DOHH2 (cell line): ENCODE data around the gene SIDT1.
A peak's percentile ranks its signal among the peaks of the same experiment; 100 is the strongest.

Experiments
- H3F3A ChIP-seq: fragments of 200-600 bp; sonication (generic), shearing (Covaris generic); 2 replicates; pipeline ENCODE4 v1.6.0; 2016; ENCODE audit warnings: antibody characterized with exemption, mild to moderate bottlenecking; ENCODE audit not compliant: control insufficient read depth, insufficient read depth
- H3K27ac ChIP-seq: fragments of 200-600 bp; sonication (generic); 2 replicates; pipeline ENCODE4 v1.5.1; 2014; ENCODE audit warnings: low read depth, mild to moderate bottlenecking, low read length, moderate library complexity
- H3K27me3 ChIP-seq: fragments of 200-600 bp; sonication (generic); 2 replicates; pipeline ENCODE4 v1.6.1; 2014; ENCODE audit warnings: mild to moderate bottlenecking, low read length, mixed read lengths; ENCODE audit not compliant: control insufficient read depth
- H3K36me3 ChIP-seq: fragments of 200-600 bp; sonication (generic); 2 replicates; pipeline ENCODE4 v1.6.1; 2014; ENCODE audit warnings: mild to moderate bottlenecking, low read length, moderate library complexity, mixed read lengths; ENCODE audit not compliant: control insufficient read depth
- H3K4me1 ChIP-seq: fragments of 200-600 bp; sonication (generic); 2 replicates; pipeline ENCODE4 v1.6.1; 2014; ENCODE audit warnings: mild to moderate bottlenecking, low read length, mixed read lengths; ENCODE audit not compliant: control insufficient read depth
- H3K4me2 ChIP-seq: fragments of 200-600 bp; sonication (generic); 2 replicates; pipeline ENCODE4 v1.6.0; 2014; ENCODE audit warnings: mild to moderate bottlenecking, low read length, moderate library complexity
- H3K4me3 ChIP-seq: fragments of 200-600 bp; sonication (generic); 2 replicates; pipeline ENCODE4 v1.5.1; 2014; ENCODE audit warnings: mild to moderate bottlenecking, low read length, mixed read lengths
- H3K79me2 ChIP-seq: fragments of 200-600 bp; sonication (generic); 2 replicates; pipeline ENCODE4 v1.6.1; 2014; ENCODE audit warnings: mild to moderate bottlenecking, low read length, mixed read lengths; ENCODE audit not compliant: control insufficient read depth
- H3K9me2 ChIP-seq: fragments of 200-600 bp; sonication (generic); replicated peaks from 2 replicates; pipeline ENCODE4 v1.6.1; 2014; ENCODE audit warnings: mild to moderate bottlenecking, low read length, mixed read lengths; ENCODE audit not compliant: control insufficient read depth
- H3K9me3 ChIP-seq: fragments of 200-600 bp; sonication (generic); 2 replicates; pipeline ENCODE4 v1.6.1; 2014; ENCODE audit warnings: antibody characterized with exemption, low read length, mixed read lengths; ENCODE audit not compliant: control insufficient read depth, insufficient read depth
- H4K20me1 ChIP-seq: fragments of 200-600 bp; sonication (generic); 2 replicates; pipeline ENCODE4 v1.6.0; 2014; ENCODE audit warnings: low read depth, mild to moderate bottlenecking, antibody characterized with exemption, low read length, moderate library complexity; ENCODE audit not compliant: control insufficient read depth, insufficient read depth
- EZH2phosphoT487 ChIP-seq: fragments of 200-600 bp; sonication (generic); IDR thresholded peaks from 2 replicates; pipeline ENCODE4 v1.6.1; 2017; ENCODE audit warnings: borderline replicate concordance, mild to moderate bottlenecking, antibody characterized with exemption, low read length, moderate library complexity, mixed read lengths
- TF ChIP-seq, protein P1 (sequence below): fragments of 200-600 bp; sonication (generic); IDR thresholded peaks from one replicate; pipeline ENCODE4 v1.5.1; 2014; ENCODE audit warnings: antibody characterized with exemption, mild to moderate bottlenecking, low read depth, low read length; ENCODE audit not compliant: poor library complexity, severe bottlenecking

Gene SIDT1

GRCh38 chr3:113660896-113661295 lies 128.5 kb downstream of the SIDT1 start:
- Histone ChIP-seq H3K36me3 (peaks cover 29% of the 10 kb centered on the region), H3K9me2 (no peaks in the 10 kb centered on the region), H3K4me1 (peaks cover 32% of the 10 kb centered on the region), H3K79me2 (no peaks in the 10 kb centered on the region), H3K27ac (0 out of 2 replicates have a peak overlapping the region, but pooled peaks have one; percentile 66), H3K4me3 (no peak overlapping the region), H3K4me2 (peak overlapping the region; percentile 52; the same call in 1 of the 2 replicates), H3K27me3 (no peaks in the 10 kb centered on the region), H3K9me3 (no peaks in the 10 kb centered on the region), H4K20me1 (no peaks in the 10 kb centered on the region), H3F3A (no peaks in the 10 kb centered on the region)
- TF ChIP-seq, protein P1, sequence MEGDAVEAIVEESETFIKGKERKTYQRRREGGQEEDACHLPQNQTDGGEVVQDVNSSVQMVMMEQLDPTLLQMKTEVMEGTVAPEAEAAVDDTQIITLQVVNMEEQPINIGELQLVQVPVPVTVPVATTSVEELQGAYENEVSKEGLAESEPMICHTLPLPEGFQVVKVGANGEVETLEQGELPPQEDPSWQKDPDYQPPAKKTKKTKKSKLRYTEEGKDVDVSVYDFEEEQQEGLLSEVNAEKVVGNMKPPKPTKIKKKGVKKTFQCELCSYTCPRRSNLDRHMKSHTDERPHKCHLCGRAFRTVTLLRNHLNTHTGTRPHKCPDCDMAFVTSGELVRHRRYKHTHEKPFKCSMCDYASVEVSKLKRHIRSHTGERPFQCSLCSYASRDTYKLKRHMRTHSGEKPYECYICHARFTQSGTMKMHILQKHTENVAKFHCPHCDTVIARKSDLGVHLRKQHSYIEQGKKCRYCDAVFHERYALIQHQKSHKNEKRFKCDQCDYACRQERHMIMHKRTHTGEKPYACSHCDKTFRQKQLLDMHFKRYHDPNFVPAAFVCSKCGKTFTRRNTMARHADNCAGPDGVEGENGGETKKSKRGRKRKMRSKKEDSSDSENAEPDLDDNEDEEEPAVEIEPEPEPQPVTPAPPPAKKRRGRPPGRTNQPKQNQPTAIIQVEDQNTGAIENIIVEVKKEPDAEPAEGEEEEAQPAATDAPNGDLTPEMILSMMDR, result no peak
- TF ChIP-seq EZH2phosphoT487, result no peak

- peaks cover 32% of the 10 kb centered on the region for H3K36me3 ChIP-seq
Measured at GRCh38 chr3:113662824-113663223, 130.5 kb downstream of the SIDT1 start.

GRCh38 chr3:113663324-113663750 lies 131.0 kb downstream of the SIDT1 start:
- H3K4me2 ChIP-seq, result no peak overlapping the region
- no peaks in the 10 kb centered on the region for H3K27me3 ChIP-seq
- H3K36me3 ChIP-seq, result peaks cover 31% of the 10 kb centered on the region
- H3K4me1 ChIP-seq, result peaks cover 44% of the 10 kb centered on the region
- H3K9me2 ChIP-seq, result no peaks in the 10 kb centered on the region; the same call in 1 of the 2 replicates
- TF ChIP-seq EZH2phosphoT487, result no peak
- TF ChIP-seq, protein P1, result no peak
- H3K4me3 ChIP-seq, result no peak overlapping the region
- H4K20me1 ChIP-seq, result no peaks in the 10 kb centered on the region
- H3K27ac ChIP-seq, result no peak overlapping the region
- H3K79me2 ChIP-seq, result no peaks in the 10 kb centered on the region
- no peaks in the 10 kb centered on the region for H3F3A ChIP-seq
- no peaks in the 10 kb centered on the region for H3K9me3 ChIP-seq

More at GRCh38 chr3:113662824-113663223, 130.5 kb downstream of the SIDT1 start:
- TF ChIP-seq EZH2phosphoT487, result no peak
- TF ChIP-seq, protein P1, result no peak
- no peaks in the 10 kb centered on the region for H3K27me3 ChIP-seq
- no peak overlapping the region for H3K4me3 ChIP-seq
- H3K79me2 ChIP-seq, result no peaks in the 10 kb centered on the region
- H4K20me1 ChIP-seq, result no peaks in the 10 kb centered on the region
- H3K9me3 ChIP-seq, result no peaks in the 10 kb centered on the region
- H3F3A ChIP-seq, result no peaks in the 10 kb centered on the region
- peaks cover 43% of the 10 kb centered on the region for H3K4me1 ChIP-seq
- H3K27ac ChIP-seq, result no peak overlapping the region
- H3K4me2 ChIP-seq, result no peak overlapping the region
- no peaks in the 10 kb centered on the region; the same call in 1 of the 2 replicates for H3K9me2 ChIP-seq
